GM12878 (cell line): ENCODE results near the gene PRIM1. TPM values are rescaled to one million over a fixed set of nuclear protein-coding genes. Genes with fewer than 3 reads are reported as not detected.

Experiments used
- CBX5 ChIP-seq: sonication (generic); IDR thresholded peaks from 2 replicates; pipeline ENCODE4 v1.6.1; 2016; ENCODE audit warnings: low read depth, moderate library complexity, mild to moderate bottlenecking, inconsistent platforms
- EGR1 ChIP-seq, 2 experiments: IDR thresholded peaks; 1 replicate in 1 of 2; 2 replicates in 1 of 2; pipeline ENCODE4 v1.6.1; 2011 to 2012; ENCODE audit warnings: low read depth in 2 of 2, low read length in 2 of 2, borderline replicate concordance in 1 of 2, mild to moderate bottlenecking in 1 of 2, moderate library complexity in 1 of 2
- KAT2A ChIP-seq: conservative IDR thresholded peaks from 2 replicates; pipeline ENCODE4 v1.6.1; 2011; ENCODE audit warnings: low read depth, low read length; ENCODE audit not compliant: control insufficient read depth
- NFYB ChIP-seq: IDR thresholded peaks from 2 replicates; pipeline ENCODE4 v1.6.1; 2011; ENCODE audit warnings: low read depth, mild to moderate bottlenecking, low read length, improper control_type of control experiment, moderate library complexity; ENCODE audit not compliant: insufficient read depth
- SKIL ChIP-seq: fragments of 450-650 bp; IDR thresholded peaks from 2 replicates; pipeline ENCODE4 v1.6.1; 2017; ENCODE audit warnings: mild to moderate bottlenecking, low read depth, inconsistent platforms; ENCODE audit not compliant: poor library complexity, severe bottlenecking
- SUPT20H ChIP-seq: IDR thresholded peaks from 2 replicates; pipeline ENCODE4 v1.6.1; 2011; ENCODE audit warnings: low read depth, mild to moderate bottlenecking, low read length, moderate library complexity, borderline replicate concordance; ENCODE audit not compliant: control insufficient read depth
- TBL1XR1 ChIP-seq: IDR thresholded peaks from 2 replicates; pipeline ENCODE4 v1.6.1; 2012; ENCODE audit warnings: low read depth, low read length, improper control_type of control experiment
- ZNF24 ChIP-seq: fragments of 450-650 bp; IDR thresholded peaks from 2 replicates; pipeline ENCODE4 v1.6.1; 2017; ENCODE audit warnings: antibody characterized with exemption, mild to moderate bottlenecking
- ZNF592 ChIP-seq: fragments of 450-650 bp; IDR thresholded peaks from 2 replicates; pipeline ENCODE4 v1.6.1; 2017; ENCODE audit warnings: mild to moderate bottlenecking, moderate library complexity
- polyA plus RNA-seq, 11 experiments: library from polyadenylated mRNA; depleted of rRNA in 4 of 11; unstranded in 6 of 11; stranded (reverse) in 5 of 11; fragments of >200 nt; fragmentation: Nextera tagmentation in 4 of 11; fragmentation: Illumina TruSeq in 1 of 11; extraction: Ambion mirVana in 4 of 11; extraction: Trizol in 1 of 11; gene quantifications; 1 replicate in 1 of 11; 2 replicates in 10 of 11; pipeline versions ENCODE4 v1.2.1 to v1.2.3, GENCODE V29; 2011 to 2016; ENCODE audit warnings: inconsistent platforms in 2 of 11, missing spikeins in 2 of 11, low read depth in 1 of 11
- total RNA-seq, 4 experiments: library from RNA; depleted of rRNA in 3 of 4; stranded (reverse); fragments of >200 nt in 3 of 4; fragmentation: Illumina TruSeq in 1 of 4; extraction: Trizol in 1 of 4; gene quantifications; 2 replicates each; pipeline versions ENCODE4 v1.2.1 to v1.2.3, GENCODE V29; 2013 to 2021

PRIM1 gene
- total and polyA plus RNA-seq, 10 of the 15 experiments (the other 5 are each of a cell fraction or from before 2014, with no cell fraction given), result 27.1 to 70.6 (median 55.7) TPM

GRCh38 chr12:56778756-56779155 lies 26.6 kb upstream of the PRIM1 start (continued):
- no peak for TF ChIP-seq ZNF592
- no peak for TF ChIP-seq SKIL
- TF ChIP-seq ZNF24, result no peak
- TF ChIP-seq NFYB, result no peak
- TF ChIP-seq CBX5, result no peak
- no peak for TF ChIP-seq EGR1 (IDR thresholded peaks at IDR 0.05; ENCODE audit: borderline replicate concordance in 1 of 2, low read depth in 2 of 2, low read length in 2 of 2)
- TF ChIP-seq TBL1XR1, result no peak
- no peak for TF ChIP-seq KAT2A
- no peak for TF ChIP-seq SUPT20H
- TF ChIP-seq, all 136 proteins: peak for 0
